GM19193 (cell line): ENCODE measurements around the gene PLEKHB1.

Source experiments
- POLR2A ChIP-seq: IDR thresholded peaks from 4 replicates; pipeline ENCODE4 v1.6.1; 2011; ENCODE audit not compliant: insufficient read depth, insufficient read length; ENCODE audit errors: extremely low read depth

The PLEKHB1 gene

GRCh38 chr11:73654482-73655021 is 8.2 kb downstream of the PLEKHB1 start:
- TF ChIP-seq POLR2A = no peak

DNA sequence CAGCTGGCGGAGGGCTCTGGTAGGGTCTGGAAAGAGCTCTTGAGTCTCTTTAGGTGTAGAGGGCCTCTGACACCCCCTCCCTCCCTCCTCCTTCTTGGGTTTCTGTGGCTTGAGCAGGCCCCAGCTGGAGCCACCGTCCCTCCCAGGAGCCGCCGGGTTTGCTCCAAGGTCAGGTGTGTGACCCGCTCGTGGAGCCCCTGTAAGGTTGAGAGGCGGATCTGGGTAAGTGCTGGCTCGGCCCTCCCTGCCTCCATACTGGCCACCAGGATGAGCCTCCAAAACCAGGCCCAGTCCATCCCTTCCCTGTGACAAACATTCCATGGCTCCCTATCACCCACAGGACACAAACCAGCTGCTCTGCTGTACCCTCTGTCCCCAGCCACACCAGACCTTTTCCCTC is 9.3 kb downstream of the PLEKHB1 start:
- no peak for TF ChIP-seq POLR2A

GRCh38 chr11:73656985-73657384 is 10.6 kb downstream of the PLEKHB1 start:
- TF ChIP-seq POLR2A = no peak

DNA sequence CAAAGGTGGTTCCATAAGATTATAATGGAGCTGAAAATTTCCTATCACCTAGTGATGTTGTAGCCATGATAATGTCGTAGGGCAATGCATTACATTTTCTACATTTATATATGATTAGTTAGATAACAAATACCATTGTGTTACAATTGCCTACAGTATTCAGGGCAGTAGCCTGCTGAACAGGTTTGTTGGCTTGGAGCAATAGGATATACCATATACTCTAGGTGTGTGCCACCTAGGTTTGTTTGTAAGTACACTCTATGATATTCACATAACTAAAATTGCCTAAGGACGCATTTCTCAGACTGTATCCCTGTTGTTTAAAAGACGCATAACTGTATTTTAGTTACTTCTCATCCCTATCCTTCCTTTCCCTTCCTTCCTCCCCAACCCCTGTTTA is 13.6 kb downstream of the PLEKHB1 start:
- no peak for TF ChIP-seq POLR2A

DNA sequence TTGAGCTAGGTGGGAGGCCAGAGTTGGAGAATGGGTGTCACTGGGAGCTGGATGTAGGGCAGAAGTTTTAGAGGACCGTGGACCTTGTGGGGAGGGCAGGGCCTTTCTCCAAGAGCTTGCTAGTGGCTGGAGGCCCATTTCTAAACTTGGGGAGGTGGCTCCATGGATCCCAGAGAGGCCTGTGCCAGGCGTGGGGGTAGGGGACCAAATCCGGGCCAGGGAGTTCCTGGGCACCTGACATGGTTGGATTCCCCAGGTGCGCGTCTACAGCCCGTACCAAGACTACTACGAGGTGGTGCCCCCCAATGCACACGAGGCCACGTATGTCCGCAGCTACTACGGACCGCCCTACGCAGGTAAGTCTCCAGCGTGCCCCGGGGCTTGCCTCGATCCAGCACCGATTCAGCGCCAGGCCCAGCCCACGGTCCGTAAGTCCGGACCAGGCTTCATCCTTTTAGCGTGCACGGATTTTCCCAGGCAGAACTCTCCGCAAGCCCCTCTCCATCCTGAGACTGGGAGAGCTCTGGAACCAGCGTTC is 14.2 kb downstream of the PLEKHB1 start:
- no peak for TF ChIP-seq POLR2A

DNA sequence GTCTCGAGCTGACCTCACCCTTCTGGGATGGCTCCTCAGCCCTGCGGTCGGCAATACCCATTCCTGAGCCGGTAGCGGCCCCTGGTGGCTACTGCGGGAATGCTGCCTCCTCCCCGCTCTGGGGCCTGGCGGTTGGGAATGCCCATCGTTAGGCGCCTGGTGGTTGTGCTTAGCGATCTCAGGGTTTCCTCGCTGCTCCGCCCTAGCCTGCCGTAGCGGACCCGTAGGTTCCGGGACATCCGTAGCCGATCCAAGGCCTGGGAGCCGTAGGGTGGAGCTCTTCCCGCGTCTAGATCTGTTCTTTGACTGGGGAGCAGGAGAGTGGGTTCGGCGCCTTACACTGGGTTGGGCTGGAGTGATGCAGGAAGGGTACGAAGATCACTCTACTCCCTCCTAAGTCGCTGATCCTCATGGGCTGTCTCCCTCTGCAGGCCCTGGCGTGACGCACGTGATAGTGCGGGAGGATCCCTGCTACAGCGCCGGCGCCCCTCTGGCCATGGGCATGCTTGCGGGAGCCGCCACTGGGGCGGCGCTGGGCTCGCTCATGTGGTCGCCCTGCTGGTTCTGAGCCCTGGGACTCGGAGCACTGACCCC is 14.8 kb downstream of the PLEKHB1 start:
- TF ChIP-seq POLR2A = no peak

- no peak for TF ChIP-seq POLR2A
These were observed 16.2 kb downstream of the PLEKHB1 start for GRCh38 chr11:73662445-73663157.

GRCh38 chr11:73663604-73664495 is 17.5 kb downstream of the PLEKHB1 start:
- no peak for TF ChIP-seq POLR2A

GRCh38 chr11:73664877-73665276 is 18.5 kb downstream of the PLEKHB1 start:
- no peak for TF ChIP-seq POLR2A

DNA sequence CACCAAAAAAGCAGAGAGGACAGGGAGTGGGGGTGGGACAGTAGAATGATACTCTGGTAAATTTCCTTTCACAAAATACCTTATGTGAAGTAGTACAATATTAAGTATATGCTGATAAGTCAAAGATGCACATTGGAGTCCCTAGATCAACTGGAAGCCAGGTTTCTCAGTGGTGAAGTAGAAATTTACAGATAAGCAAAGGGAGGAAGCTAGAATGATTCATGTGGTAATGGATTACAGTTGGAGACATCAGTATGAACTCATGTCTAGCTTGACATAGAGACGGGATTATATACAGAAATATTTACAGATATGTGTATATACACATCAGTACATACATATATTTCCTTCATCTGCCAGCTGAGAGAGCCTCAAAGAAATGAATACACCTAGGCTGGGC is 21.5 kb downstream of the PLEKHB1 start:
- no peak for TF ChIP-seq POLR2A

- no peak for TF ChIP-seq POLR2A
These were observed 24.4 kb downstream of the PLEKHB1 start for GRCh38 chr11:73670808-73671207.

- TF ChIP-seq POLR2A = no peak
These were observed 25.3 kb downstream of the PLEKHB1 start for GRCh38 chr11:73671701-73672100.

GRCh38 chr11:73680687-73681086 is 34.3 kb downstream of the PLEKHB1 start:
- TF ChIP-seq POLR2A = no peak

DNA sequence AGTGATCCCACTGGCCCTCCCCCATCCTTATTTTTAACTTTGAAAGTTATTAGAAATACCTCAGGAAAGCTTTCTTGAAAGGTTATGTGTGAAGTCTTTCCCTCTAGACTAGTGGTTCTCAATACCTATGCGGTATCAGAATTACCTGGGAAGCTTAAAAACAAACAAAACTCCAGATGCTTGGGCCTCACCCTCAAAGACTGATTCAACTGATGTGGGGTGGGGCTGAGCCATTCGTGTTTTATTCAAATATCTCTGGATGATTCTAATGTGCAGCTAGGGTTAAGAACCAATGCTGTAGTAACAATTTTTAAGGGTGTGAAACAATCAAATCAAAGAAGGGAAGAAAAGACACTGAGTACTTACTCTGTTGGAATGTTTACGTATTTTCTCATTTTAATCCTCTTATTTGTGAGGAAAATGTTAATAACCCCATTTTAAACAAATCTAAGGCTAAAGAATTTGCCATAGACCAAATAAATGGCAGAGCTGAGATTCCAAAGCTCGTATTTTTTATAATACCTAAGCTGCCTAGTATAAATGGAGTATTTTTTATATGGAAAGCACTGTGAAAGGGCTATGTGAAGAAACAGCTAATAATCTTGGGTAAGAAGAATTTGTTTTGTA is 47.6 kb downstream of the PLEKHB1 start:
- no peak for TF ChIP-seq POLR2A

DNA sequence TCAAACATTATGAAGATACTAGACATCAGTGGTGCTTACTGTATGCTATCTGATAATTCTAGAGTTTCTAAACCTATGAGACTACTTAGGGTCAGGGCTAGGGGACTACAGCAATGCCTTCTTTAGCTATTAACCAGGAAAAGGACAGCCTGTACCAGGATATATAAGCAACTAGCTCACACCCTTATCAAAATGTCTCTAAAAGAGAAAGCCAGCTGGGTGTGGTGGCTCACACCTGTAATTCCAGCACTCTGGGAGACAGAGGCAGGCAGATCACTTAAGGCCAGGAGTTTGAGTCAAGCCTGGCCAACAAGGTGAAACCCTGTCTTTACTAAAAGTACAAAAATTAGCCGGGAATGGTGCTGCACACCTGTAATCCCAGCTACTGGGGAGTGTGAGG is 58.7 kb downstream of the PLEKHB1 start:
- no peak for TF ChIP-seq POLR2A
